ENCODE data around the gene ATRAID.
"Not testable (repeated sequence)": the region's sequence is repeated elsewhere in the genome, so short reads cannot be mapped to it uniquely, and the experiment has no call there.

Gene ATRAID, protein sequence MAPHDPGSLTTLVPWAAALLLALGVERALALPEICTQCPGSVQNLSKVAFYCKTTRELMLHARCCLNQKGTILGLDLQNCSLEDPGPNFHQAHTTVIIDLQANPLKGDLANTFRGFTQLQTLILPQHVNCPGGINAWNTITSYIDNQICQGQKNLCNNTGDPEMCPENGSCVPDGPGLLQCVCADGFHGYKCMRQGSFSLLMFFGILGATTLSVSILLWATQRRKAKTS

DNA sequence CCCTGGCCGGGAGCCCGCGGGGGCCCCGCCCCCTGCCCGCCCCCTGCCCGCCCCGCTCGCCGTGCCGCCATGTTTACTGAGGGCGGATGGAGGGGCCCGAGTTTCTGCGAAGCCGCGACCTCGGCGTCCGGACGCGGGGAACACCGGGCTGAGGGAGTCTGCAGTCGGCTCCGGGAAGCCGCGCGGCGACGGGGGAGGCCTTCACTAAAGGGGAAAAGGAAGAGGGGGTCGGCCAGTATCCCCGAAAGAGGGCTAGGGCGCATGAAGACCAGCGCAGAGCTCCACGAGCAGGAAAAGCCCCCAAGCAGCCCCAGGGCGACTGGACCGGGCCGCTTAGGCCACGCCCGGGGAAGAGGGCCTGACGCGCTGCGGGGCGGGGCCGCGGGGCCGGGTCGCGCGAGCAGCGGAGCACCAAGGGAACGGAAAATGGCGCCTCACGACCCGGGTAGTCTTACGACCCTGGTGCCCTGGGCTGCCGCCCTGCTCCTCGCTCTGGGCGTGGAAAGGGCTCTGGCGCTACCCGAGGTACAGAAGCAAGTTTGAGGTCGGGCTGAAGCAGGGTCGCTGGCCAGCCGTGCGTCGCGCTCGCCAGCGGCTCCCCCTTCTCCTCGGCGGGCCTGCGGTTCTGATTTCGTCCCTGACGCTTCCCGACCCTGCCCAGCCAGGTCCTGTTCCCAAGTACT is at the start of gene ATRAID, which contains the start of gene SLC5A6:
Gene ATRAID, plus strand, starts transcription at position 99 of the 683 bp plus-strand sequence. Its CDS starts 328 bp downstream, at position 427.
Gene SLC5A6, minus strand, starts transcription at position 326 of the 683 bp plus-strand sequence. CDS start 4,618 bp downstream, outside the sequence.
- DNase-seq (ENCODE audit: low read depth), result peak; percentile 89

DNA sequence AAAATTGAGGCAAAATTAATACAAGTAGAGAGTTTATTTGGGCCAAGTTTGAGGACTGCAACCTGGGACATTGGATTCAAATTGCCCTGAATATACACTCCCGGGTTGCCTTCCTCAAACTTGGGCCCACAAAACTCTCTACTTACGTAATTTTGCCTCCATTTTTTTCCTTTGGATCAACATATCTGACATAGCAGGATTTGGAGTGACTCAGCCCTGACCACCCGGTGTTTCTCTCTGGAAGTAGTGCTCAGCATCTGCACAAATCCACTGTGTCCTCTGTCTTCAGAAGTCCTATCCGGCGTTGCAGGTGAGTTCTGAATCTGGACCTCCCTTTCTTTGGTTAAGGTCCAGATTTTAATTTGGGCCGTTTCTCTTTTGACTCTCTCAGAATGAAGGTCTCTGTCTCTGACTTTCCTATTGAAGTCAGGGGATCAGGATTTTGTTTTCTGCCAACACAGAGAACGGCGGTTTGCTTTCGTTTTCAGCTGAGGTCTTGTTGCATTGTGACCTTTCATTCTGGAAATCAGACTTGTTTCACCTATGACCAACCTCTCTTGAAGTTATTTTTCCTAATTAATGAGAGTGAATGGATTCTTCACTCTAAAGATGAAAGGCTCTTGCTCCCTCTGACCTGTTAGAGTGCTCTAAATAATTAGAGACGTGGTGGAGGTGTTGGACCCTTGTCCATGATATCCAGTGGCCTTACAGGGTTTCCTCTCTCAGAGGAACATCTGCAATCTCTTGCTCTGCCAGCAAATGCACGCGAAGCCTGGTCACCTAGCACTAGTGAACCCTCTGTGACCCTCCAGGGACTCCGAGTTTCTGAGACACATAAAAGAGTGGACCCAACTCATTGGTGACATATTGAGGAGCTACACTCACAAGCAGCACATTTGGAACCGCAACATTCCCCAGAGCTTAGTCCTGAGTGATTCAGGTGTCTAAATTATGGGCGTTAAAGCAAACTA is 49.4 kb upstream of the ATRAID start:
- DNase-seq (ENCODE audit: low read depth), result no peak

DNA sequence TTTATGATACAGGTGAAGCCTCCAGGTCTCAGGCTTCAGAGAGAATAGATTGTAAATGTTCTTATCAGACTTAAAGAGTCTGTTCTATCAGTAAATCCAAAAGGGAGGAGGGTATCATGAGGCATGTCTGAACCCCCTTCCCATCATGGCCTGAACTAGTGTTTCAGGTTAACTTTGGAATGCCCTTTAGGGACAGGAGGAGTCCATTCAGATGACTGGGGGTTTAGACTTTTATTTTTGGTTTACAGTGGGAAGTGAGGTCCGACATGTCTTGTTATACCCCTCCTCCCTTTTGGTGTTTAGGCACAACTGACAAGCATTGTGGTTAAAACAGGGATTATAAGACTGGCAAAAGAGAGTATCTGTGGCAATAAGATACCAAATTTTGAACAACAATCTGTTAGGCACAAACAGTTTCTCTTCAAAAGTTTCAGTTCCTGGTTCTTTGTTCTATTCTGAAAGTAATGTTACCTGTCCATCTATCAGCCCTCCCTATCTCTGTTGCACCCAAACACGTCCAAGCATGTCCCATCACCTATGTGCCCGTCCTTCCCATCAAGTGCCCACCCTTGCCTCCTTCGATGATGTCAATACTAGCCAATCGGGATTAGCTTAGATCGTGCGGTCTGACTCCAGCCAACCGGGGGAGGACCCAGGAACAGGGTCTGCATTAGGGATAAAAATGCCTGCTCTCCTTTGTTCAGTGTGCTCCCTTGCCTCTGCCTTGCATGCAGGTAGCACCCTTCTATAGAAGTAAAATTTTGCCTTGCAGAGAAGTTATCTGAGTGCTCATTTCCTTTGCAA is 46.7 kb upstream of the ATRAID start:
- no peak for DNase-seq (ENCODE audit: low read depth)

DNA sequence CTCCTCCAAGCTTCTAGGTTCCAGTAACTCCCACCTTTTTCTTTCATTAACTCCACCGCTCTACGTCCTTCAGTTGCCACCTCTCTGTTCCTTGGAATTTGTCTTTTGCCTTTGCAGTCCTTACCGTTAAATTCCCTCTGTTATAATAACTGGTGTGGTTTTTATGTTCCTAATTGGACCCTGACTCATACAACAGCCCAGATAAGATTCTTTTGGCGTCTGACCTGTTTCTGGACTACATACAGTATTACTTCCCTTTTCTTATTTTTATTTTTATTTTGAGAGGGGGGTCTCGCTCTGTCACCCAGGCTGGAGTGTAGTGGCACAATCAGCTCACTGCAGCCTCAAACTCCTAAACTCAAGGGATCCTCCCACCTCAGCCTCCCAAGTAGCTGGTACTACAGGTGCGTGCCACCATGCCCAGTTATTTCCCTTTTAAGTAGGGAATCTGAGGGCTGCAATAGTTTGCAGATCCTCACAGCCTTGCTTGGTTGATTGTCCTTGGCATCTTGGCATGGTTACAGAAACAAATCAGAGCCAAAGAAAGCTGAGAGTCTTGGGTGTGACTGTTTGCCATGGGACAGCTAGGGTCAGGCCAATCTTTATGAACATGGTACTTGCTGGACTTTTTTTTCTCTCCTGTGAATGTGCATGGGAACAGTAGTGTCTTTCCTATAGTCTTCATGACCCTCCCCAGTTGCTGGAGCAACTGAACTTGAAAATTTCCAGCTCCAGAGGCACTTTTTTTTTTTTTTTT is 41.1 kb upstream of the ATRAID start:
- no peak for DNase-seq (ENCODE audit: low read depth)

DNA sequence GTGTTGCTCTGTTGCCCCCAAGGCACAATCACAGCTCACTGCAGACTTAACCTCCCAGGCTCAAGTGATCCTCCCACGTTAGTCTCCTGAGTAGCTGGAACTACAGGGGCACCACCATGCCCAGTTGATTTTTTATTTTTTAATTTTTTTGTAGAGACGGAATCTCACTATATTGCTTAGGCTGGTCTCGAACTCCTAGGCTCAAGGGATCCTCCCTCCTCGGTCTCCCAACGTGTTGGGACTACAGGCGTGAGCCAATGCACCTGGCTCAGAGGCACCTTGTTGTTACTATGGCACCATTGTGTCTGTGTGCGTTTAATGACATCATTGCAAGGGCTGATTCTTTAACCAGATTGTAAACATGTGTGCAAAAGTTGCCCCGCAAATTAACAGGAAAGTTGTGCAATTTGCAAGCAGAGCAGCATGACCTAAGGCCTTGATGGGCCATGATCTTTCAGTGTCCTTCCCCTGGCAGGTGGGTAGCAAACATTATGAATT is 40.4 kb upstream of the ATRAID start:
- DNase-seq (ENCODE audit: low read depth), result peak; percentile 62

DNA sequence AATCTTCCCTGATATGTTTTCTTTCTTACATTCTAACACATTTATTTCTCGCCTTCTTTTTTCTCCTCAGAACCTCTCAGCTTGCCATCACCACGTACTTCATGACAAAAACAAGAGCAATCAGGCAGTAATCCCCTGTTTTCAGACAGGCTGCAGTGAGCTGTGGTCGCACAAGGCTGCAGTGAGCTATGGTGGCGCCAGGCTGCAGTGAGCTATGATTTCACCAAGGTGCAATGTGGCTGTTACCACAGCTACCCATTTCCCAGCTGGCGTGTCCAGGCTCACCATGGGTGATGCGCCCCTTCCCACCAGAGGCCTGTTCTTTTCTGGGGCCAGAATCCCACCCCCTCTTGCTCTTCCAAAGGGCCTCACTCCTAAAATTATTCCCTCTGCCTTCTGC is 37.2 kb upstream of the ATRAID start:
- no peak for DNase-seq (ENCODE audit: low read depth)

DNA sequence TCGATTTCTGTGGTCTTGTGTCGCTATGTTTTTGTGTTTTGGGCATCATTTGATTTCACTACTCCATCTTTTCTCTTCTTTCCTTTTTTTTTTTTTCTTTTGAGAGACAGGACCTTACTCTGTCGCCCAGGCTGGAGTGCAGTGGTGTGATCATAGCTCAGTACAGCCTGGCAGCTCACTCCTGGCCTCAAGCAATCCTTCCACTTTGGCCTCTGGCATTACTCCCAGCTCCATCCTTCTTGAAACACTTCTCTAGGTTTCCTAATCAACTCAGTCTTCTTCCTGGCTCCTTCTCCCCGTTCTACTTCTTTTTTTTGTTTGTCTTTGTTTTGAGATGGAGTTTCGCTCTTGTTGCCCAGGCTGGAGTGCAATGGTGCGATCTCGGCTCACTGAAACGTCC is 36.5 kb upstream of the ATRAID start:
- peak; percentile 83 for DNase-seq (ENCODE audit: low read depth)

DNA sequence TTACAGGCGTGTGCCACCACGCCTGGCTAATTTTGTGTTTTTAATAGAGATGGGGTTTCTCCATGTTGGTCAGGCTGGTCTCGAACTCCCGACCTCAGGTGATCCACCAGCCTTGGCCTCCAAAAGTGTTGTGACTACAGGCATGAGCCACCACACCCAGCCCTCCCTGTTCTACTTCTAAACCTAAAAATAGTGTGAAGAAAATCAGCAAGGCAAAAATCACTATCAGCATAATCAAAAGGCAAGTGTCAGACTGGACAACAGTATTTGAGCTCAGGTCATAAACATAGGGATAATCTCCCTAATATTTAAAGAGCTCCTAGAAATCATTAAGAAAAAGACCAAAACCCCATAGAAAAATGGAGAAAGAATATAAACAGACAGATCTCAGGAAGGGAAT is 36.1 kb upstream of the ATRAID start:
- DNase-seq (ENCODE audit: low read depth), result not testable (repeated sequence)

DNA sequence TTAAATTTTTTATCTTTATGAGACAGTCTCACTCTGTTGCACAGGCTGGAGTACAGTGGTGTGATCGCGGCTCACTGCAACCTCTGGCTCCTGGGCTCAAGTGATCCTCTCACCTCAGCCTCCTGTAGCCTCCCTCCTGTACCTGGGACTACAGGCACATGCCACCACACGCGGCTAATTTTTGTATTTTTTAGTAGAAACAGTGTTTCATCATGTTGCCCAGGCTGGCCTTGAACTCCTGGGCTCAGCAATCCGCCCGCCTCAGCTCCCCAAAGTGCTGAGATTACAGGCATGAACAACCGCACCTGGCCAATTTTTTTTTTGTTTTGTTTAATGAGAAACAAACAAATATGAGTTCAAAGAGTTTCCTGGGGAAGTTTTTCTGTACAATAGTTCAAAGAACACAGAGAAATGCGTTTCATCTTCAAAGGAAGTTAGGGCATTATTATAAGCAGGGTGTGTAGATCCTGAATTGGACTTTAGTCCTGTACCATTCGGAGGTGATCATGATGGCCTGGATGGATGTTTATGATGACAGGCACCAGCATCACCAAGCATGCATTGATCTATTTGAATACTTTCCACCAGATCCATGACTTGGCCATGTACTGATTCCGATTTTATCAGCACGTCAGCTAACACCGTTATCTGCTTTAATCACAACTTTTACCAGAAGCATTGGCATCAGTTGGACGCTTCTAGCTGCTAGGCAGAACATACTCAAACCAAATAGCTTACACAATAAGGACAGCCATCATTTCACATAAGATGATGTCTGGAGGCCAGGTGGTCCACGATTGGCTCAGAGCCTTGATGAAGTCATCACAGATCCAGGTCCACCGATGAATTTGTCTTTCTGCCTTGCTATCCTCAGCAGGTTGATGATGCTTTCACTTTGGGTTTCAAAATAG is 34.1 kb upstream of the ATRAID start:
- DNase-seq (ENCODE audit: low read depth), result no peak

DNA sequence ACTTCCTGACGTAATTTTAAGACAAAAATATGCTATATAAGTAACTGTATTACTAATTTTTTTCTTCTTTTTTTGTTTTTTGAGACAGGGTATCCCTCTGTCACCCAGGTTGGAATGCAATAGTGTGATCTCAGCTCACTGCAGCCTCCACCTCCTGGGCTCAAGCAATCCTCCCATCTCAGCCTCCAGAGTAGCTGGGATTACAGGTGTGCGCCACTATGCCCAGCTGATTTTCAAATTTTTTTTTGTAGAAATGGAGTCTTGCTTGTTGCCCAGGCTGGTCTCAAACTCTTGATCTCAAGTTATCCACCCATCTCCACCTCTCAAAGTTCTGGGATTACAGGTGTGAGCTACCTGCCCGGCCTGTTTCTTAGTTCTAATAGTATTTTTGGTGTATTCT is 33.4 kb upstream of the ATRAID start:
- no peak for DNase-seq (ENCODE audit: low read depth)

DNA sequence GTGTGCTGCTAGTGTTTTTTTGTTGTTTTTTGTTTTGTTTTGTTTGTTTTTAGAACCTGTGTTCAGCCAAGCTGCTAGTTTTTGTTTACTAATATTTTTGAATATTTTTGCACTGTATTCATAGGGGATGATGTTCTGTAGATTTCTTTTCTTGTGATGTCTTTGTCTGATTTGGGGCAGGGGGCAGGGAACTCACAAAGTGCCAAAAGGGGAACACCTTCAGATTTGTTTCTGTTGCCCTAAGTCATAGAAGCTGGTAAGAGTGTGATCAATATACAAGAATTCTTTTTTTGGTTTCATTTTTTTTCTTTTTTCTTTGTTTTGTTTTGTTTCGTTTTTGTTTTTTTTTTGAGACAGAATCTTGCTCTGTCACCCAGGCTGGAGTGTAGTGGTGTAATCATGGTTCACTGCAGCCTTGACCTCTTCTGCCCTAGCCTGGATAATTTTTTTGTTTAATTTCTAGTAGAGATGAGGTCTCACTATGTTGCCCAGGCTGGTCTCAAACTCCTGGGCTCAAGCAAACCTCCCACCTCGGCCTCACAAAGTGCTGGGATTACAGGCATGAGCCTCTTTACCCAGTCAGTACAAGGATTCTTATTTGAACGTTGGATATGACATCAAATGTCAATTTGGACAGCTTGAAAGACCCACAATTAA is 32.4 kb upstream of the ATRAID start:
- no peak for DNase-seq (ENCODE audit: low read depth)

DNA sequence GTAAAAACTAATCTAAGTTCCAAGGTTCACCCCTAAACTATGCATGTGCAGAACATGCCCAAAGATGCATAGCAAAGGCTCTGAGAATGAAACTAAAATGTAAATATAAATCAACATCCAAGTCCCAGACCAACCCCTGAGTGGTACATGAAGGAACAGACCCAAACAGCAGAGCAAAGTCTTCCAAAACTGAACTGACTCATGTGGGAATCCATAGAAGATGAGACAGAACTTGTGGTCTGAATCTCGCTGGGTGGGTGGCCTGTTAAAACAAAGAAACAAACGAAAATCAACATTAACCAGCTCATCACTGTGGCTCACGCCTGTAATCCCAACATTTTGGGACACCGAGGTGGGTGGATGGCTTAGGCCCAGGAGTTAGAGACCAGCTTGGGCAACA is 29.5 kb upstream of the ATRAID start:
- DNase-seq (ENCODE audit: low read depth), result peak; percentile 49

DNA sequence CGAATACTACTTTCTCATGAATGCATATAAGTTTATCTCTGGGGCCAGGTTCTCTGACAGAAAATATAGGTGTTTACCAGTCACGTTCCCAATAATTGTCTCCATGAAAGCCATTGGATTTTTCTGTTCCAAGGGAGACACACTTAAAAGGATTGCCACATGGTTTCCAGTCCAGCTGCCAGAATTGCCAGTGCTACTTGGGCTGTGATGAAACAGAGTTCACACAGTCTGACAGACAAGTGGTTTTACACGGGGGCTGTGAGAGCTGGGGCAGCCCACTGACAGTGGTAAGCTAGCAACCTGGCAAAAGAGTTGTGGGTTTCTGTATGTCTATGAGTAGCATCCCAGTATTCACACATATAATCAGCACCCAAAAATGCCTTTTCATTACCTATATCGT is 27.7 kb upstream of the ATRAID start:
- DNase-seq (ENCODE audit: low read depth), result peak; percentile 78

DNA sequence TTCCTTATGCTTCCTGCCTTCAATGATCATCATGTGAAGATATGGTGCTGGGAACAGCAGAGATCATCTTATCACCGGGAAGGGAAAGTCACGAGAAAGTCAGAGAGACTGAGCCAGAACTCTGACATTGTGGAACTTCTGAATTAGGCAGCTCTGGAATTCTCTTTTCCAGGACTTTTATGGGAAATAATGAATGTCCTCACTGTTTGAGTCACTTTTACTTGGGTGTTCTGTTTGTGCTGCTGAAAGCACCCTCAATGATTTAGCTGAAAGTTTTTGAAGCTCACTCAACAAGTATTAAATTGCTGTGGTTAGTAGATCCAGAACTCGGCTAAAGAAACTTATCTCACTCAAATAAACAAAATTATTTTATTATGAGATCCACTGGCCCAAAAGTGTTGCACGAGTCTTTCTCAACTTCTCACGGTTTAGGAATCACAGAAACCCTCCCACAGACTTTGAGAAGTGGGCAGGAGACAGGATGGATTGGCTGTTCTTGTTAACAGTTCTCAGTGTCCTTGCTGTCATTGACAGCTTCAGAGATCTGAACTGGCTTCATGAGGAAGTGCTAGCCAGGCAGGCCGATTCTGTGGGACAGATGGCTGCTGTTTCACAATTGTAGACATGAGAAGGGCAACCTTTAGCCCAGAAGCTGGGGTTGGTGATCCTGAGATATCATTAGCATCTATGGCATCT is 26.4 kb upstream of the ATRAID start:
- peak; percentile 97 for DNase-seq (ENCODE audit: low read depth)

DNA sequence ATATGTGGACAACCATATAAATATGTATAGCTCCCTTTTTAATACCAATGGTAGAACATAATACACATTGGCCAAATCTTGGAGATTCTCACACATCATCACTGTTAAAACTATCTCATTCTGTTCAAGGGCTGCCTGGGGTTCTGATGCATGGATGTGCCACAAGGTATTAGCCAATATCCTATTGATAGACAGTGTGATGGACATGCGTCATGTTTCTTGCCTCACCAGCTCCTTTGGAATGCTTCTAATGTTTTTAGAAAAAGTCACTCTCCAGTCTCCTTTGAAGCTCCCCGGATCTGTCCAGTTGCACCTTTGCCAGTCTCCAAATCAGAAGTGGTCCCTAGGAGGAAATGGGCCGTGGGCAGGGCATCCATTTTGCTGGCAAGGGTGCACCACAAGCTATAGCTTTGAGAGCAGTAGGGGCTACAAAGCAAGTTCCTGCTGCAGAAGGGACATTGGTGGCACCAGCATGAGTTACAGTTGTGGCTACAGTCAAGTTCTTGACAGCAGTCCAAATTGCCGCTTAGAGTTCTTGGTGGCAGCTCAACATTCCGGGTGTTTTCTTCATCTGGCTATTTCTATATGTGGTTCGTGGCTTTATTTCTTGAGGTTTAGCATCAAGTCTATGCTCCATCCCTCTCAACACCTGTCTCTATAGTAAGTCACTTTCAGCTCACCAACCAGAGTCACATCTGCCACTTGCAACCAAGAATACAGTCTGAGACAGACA is 25.1 kb upstream of the ATRAID start:
- no peak for DNase-seq (ENCODE audit: low read depth)

DNA sequence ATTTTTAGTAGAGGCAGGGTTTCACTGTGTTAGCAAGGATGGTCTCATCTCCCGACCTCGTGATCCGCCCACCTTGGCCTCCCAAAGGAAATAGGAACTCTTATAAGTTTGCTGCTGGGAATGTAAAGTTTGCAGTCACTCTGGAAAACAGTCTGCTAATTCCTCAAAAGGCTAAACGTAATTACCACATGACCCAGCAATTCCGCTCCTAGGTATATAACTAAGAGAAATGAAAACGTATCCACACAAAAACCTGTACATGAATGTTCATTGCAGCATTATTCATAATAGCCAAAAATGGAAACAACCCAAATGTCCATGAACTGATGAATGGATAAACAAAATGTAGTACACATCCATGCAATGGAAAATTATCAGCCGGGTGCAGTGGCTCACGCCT is 21.9 kb upstream of the ATRAID start:
- DNase-seq (ENCODE audit: low read depth), result no peak

DNA sequence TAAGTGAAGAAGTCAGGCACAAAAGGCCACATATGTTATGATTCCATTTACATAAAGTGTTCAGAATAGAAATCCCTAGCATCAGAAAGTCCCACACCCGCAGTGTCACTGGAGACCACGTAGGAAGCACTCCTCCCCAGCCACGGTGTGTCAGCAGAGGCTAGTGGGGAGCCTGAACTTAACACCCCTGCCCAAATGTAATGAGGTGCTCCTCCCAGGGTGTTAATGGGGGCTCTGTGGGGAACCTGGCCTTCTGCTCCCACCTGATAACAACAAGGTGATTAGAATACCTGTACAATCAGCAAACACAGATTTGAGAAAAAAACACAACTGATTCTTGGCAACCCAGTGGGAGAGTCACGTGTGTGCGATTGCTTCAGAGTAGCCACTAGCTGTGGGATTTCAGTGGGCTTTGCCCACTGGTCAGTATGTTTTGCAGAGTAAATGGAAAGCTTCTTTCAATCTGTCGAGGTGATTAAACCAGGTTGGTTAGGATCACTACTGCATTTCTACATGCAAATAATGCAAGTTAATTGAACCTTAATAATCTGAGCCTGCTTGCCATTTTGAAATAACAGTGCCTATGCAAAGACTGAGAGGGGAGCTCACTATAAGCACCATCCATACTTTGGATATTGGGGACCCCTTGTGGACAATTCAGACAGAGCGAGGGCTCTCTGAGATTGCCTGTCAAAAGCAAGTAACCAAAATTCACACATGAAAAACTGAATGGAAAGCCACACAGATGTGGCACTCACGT is 20.6 kb upstream of the ATRAID start:
- peak; percentile 70 for DNase-seq (ENCODE audit: low read depth)

Measured in fibroblast of gingiva (primary cell).